Body of pancreas (tissue), 4 donors: Measurements from ENCODE around the gene DBF4B. TPM values are rescaled to one million over a fixed set of nuclear protein-coding genes. Genes with fewer than 3 reads are reported as not detected.

Experiments
- ATAC-seq: fragments of 150-250 bp; one replicate; pipeline ENCODE4 v1.9.1; 2016
- DNase-seq, 4 donors: peaks; one replicate each; pipeline ENCODE4 v3.0.0-alpha.2; 2019
- H3K27ac ChIP-seq, 4 donors: fragments of 200-600 bp; sonication (generic); 1 replicate in 3 of 4; 2 replicates in 1 of 4; pipeline versions ENCODE4 v1.5.1 to v1.6.1; 2016 to 2019; ENCODE audit warnings: mild to moderate bottlenecking in 1 of 4, mixed read lengths in 1 of 4, moderate library complexity in 1 of 4
- H3K27me3 ChIP-seq, 2 donors: fragments of 200-600 bp; sonication (generic); one replicate each; pipeline ENCODE4 v1.6.0; 2016; ENCODE audit warnings: mild to moderate bottlenecking in 1 of 2
- H3K36me3 ChIP-seq, 2 donors: fragments of 200-600 bp; sonication (generic); replicated peaks in 1 of 2; 2 replicates each; pipeline ENCODE4 v1.5.1; 2016; ENCODE audit warnings: low read depth in 2 of 2; ENCODE audit not compliant: insufficient read depth in 1 of 2
- H3K4me1 ChIP-seq: fragments of 200-600 bp; sonication (generic); one replicate; pipeline ENCODE4 v1.6.0; 2016
- H3K4me3 ChIP-seq, 2 donors: fragments of 200-600 bp; sonication (generic); 1 replicate in 1 of 2; 2 replicates in 1 of 2; pipeline ENCODE4 v1.5.1; 2016 to 2019
- H3K9me3 ChIP-seq, 3 donors: fragments of 200-600 bp; sonication (generic); 1 replicate in 2 of 3; 2 replicates in 1 of 3; pipeline ENCODE4 v1.5.1; 2016
- CTCF ChIP-seq, 7 experiments: fragments of 450-650 bp in 4 of 7; fragments of 200-600 bp in 3 of 7; sonication (generic) in 3 of 7; IDR thresholded peaks; one replicate each; pipeline ENCODE4 v1.5.1; 2016 to 2019; ENCODE audit warnings: antibody characterized with exemption in 7 of 7
- POLR2A ChIP-seq, 3 donors: fragments of 450-650 bp; IDR thresholded peaks; one replicate each; pipeline ENCODE4 v1.6.1; 2016; ENCODE audit warnings: antibody characterized with exemption in 3 of 3, mild to moderate bottlenecking in 2 of 3
- WGBS, 2 donors: methylation state at CpG; one replicate each; pipeline ENCODE4 v1.1.5; 2017; 5-methylcytosine and 5-hydroxymethylcytosine counted together
- intact Hi-C: fragments of 100-400 bp; cut with DNase I; formaldehyde crosslinking; loops from one replicate; pipeline ENCODE4 v1.15.1; 2023
- total RNA-seq, 2 donors: library from RNA; depleted of rRNA; stranded (reverse); fragments of >200 nt; gene quantifications; one replicate each; pipeline ENCODE4 v1.1.0, GENCODE V29; 2016

DBF4B gene
- total RNA-seq = 1 to 10 TPM; 2.0 to 3.4 TPM

GRCh38 chr17:44708401-44709263 is at the start of gene DBF4B:
DBF4B (plus strand) TSS chr17:44708665; CDS start chr17:44708821, 156 bp downstream.
- WGBS, 2 donors = 0 to 1% methylated on average over 52 of the region's 52 CpGs
- H3K4me1 ChIP-seq = peaks cover 13% of the 10 kb centered on the region
- ATAC-seq (peak; percentile 88), DNase-seq (peak; percentile 79 to 84 (median 81))
- no peaks in the 10 kb centered on the region for H3K36me3 ChIP-seq
- peak within 1 kb of the TSS in 3 of 4 donors; percentile 45 to 74 (median 64) for H3K27ac ChIP-seq
- no peaks in the 10 kb centered on the region for H3K27me3 ChIP-seq
- intact Hi-C loops = no loop called here
- H3K9me3 ChIP-seq = no peaks in the 10 kb centered on the region
- TF ChIP-seq POLR2A (IDR thresholded peaks at IDR 0.05) (peak in 2 of 3 donors; percentile 32 to 33), CTCF (IDR thresholded peaks at IDR 0.05) (peak in 1 of 7 experiments; percentile 14)
- H3K4me3 ChIP-seq = peak within 1 kb of the TSS; percentile 42 to 92

- intact Hi-C loops = no loop called here
- no peak overlapping the region for H3K4me3 ChIP-seq
Measured at GRCh38 chr17:44661835-44662234, 46.6 kb upstream of the DBF4B start.

GRCh38 chr17:44663095-44663494 is 45.4 kb upstream of the DBF4B start:
- no peaks in the 10 kb centered on the region for H3K9me3 ChIP-seq
- intact Hi-C loops = no loop called here
- WGBS, 2 donors = 51 to 76% methylated on average over 1 of the region's 1 CpG
- no peaks in the 10 kb centered on the region for H3K36me3 ChIP-seq
- H3K27me3 ChIP-seq = no peaks in the 10 kb centered on the region
- DNase-seq = no peak
- no peak overlapping the region for H3K4me3 ChIP-seq
- H3K4me1 ChIP-seq = no peaks in the 10 kb centered on the region
- H3K27ac ChIP-seq = no peak overlapping the region
- ATAC-seq = no peak
- TF ChIP-seq CTCF (IDR thresholded peaks at IDR 0.05) (no peak), POLR2A (IDR thresholded peaks at IDR 0.05) (no peak)

More at GRCh38 chr17:44661835-44662234, 46.6 kb upstream of the DBF4B start:
- Histone ChIP-seq H3K9me3 (no peaks in the 10 kb centered on the region), H3K27me3 (no peaks in the 10 kb centered on the region), H3K4me1 (peaks cover 4% of the 10 kb centered on the region), H3K36me3 (no peaks in the 10 kb centered on the region), H3K27ac (no peak overlapping the region)
- DNase-seq = no peak
- no peak for ATAC-seq
- 91 to 97% methylated on average over 2 of the region's 2 CpGs for WGBS, 2 donors
- TF ChIP-seq CTCF (IDR thresholded peaks at IDR 0.05) (no peak), POLR2A (IDR thresholded peaks at IDR 0.05) (no peak)

- WGBS, 2 donors = 80 to 100% methylated on average over 1 of the region's 1 CpG
- Histone ChIP-seq H3K4me1 (no peaks in the 10 kb centered on the region), H3K9me3 (no peaks in the 10 kb centered on the region), H3K27ac (no peak overlapping the region), H3K27me3 (no peaks in the 10 kb centered on the region), H3K36me3 (no peaks in the 10 kb centered on the region), H3K4me3 (no peak overlapping the region)
- DNase-seq (no peak), ATAC-seq (no peak)
- TF ChIP-seq POLR2A (IDR thresholded peaks at IDR 0.05) = no peak
- no peak for TF ChIP-seq CTCF (IDR thresholded peaks at IDR 0.05)
- intact Hi-C loops = no loop called here
Measured at GRCh38 chr17:44664867-44665266, 43.6 kb upstream of the DBF4B start.
